CD14-positive monocyte (primary cell): Measurements from ENCODE around the gene FMO5. TPM values are rescaled to one million over a fixed set of nuclear protein-coding genes. Genes with fewer than 3 reads are reported as not detected.

Experiments used
- DNase-seq, 3 donors: peaks; one replicate each; pipeline ENCODE4 v3.0.0-alpha.2; 2011 to 2022
- H2AFZ ChIP-seq: 2 replicates; pipeline ENCODE4 v1.6.0; 2012; ENCODE audit warnings: mild to moderate bottlenecking, low read depth, low read length, inconsistent platforms; ENCODE audit not compliant: insufficient read depth, poor library complexity, severe bottlenecking
- H3K27ac ChIP-seq, 2 donors: 1 replicate in 1 of 2; 2 replicates in 1 of 2; pipeline ENCODE4 v1.5.1; 2012 to 2013; ENCODE audit warnings: low read length in 2 of 2, control low read depth in 1 of 2, inconsistent platforms in 1 of 2, low read depth in 1 of 2, mild to moderate bottlenecking in 1 of 2
- H3K27me3 ChIP-seq, 2 donors: one replicate each; pipeline versions ENCODE4 v1.6.0 to v1.6.1; 2011 to 2013; ENCODE audit warnings: low read length in 2 of 2; ENCODE audit not compliant: control insufficient read depth in 2 of 2, insufficient read depth in 2 of 2
- H3K36me3 ChIP-seq, 2 donors: replicated peaks in 1 of 2; 1 replicate in 1 of 2; 2 replicates in 1 of 2; pipeline versions ENCODE4 v1.5.1 to v1.6.1; 2012 to 2013; ENCODE audit warnings: low read length in 2 of 2, control low read depth in 1 of 2, inconsistent platforms in 1 of 2, mild to moderate bottlenecking in 1 of 2; ENCODE audit not compliant: insufficient read depth in 2 of 2, control insufficient read depth in 1 of 2
- H3K4me1 ChIP-seq, 2 donors: 1 replicate in 1 of 2; 2 replicates in 1 of 2; pipeline versions ENCODE4 v1.5.1 to v1.6.1; 2012 to 2013; ENCODE audit warnings: low read length in 2 of 2, control low read depth in 1 of 2, inconsistent platforms in 1 of 2, mild to moderate bottlenecking in 1 of 2, moderate library complexity in 1 of 2; ENCODE audit not compliant: insufficient read depth in 2 of 2, control insufficient read depth in 1 of 2
- H3K4me2 ChIP-seq: replicated peaks from 2 replicates; pipeline ENCODE3; 2012; ENCODE audit warnings: low read length, moderate library complexity, mild to moderate bottlenecking; ENCODE audit not compliant: poor library complexity, severe bottlenecking; ENCODE audit errors: extremely low read depth
- H3K4me3 ChIP-seq, 3 experiments: fragments of 200-600 bp in 1 of 3; sonication (generic) in 1 of 3; replicated peaks in 1 of 3; 1 replicate in 2 of 3; 2 replicates in 1 of 3; pipeline ENCODE4 v1.5.1; 2011 to 2013; ENCODE audit warnings: low read length in 3 of 3, mild to moderate bottlenecking in 3 of 3, control low read depth in 2 of 3, low read depth in 2 of 3, inconsistent platforms in 1 of 3, moderate library complexity in 1 of 3
- H3K79me2 ChIP-seq: 2 replicates; pipeline ENCODE4 v1.6.0; 2012; ENCODE audit warnings: mild to moderate bottlenecking, control low read depth, inconsistent platforms, low read length, moderate library complexity; ENCODE audit not compliant: insufficient read depth
- H3K9ac ChIP-seq: 2 replicates; pipeline ENCODE4 v1.6.0; 2017; ENCODE audit warnings: low read length, mild to moderate bottlenecking; ENCODE audit not compliant: insufficient read depth, poor library complexity, severe bottlenecking
- H3K9me3 ChIP-seq, 2 donors: replicated peaks in 1 of 2; 1 replicate in 1 of 2; 2 replicates in 1 of 2; pipeline versions ENCODE4 v1.5.1 to v1.6.1; 2012 to 2013; ENCODE audit warnings: low read length in 2 of 2, control low read depth in 1 of 2; ENCODE audit not compliant: control insufficient read depth in 1 of 2, insufficient read depth in 1 of 2
- H4K20me1 ChIP-seq: 2 replicates; pipeline ENCODE4 v1.6.0; 2012; ENCODE audit warnings: mild to moderate bottlenecking, low read length, control low read depth, moderate library complexity; ENCODE audit not compliant: insufficient read depth
- H3K27ac Mint-ChIP-seq, 7 donors: one replicate each; pipeline ENCODE4 v1.8.0; 2020; ENCODE audit warnings: mild to moderate bottlenecking in 7 of 7, mixed read lengths in 7 of 7, moderate library complexity in 6 of 7, inconsistent platforms in 2 of 7
- H3K27me3 Mint-ChIP-seq, 3 donors: one replicate each; pipeline ENCODE4 v1.8.0; 2021 to 2022; ENCODE audit warnings: low read depth in 3 of 3, mild to moderate bottlenecking in 3 of 3, mixed read lengths in 3 of 3, moderate library complexity in 3 of 3, inconsistent platforms in 1 of 3
- H3K36me3 Mint-ChIP-seq, 2 donors: one replicate each; pipeline ENCODE4 v1.8.0; 2020; ENCODE audit warnings: mixed read lengths in 2 of 2, inconsistent platforms in 1 of 2, mild to moderate bottlenecking in 1 of 2
- H3K4me1 Mint-ChIP-seq: one replicate; pipeline ENCODE4 v1.8.0; 2020; ENCODE audit warnings: mild to moderate bottlenecking, mixed read lengths
- H3K4me3 Mint-ChIP-seq, 2 donors: one replicate each; pipeline ENCODE4 v1.8.0; 2020; ENCODE audit warnings: mild to moderate bottlenecking in 2 of 2, mixed read lengths in 2 of 2, moderate library complexity in 1 of 2
- H3K9me3 Mint-ChIP-seq, 7 donors: one replicate each; pipeline ENCODE4 v1.8.0; 2020 to 2022; ENCODE audit warnings: mixed read lengths in 7 of 7, mild to moderate bottlenecking in 6 of 7, moderate library complexity in 6 of 7, inconsistent platforms in 2 of 7
- WGBS: methylation state at CpG from one replicate; pipeline ENCODE4 v1.1.5; 2013; ENCODE audit warnings: missing lambda C conversion rate; ENCODE audit not compliant: insufficient coverage; 5-methylcytosine and 5-hydroxymethylcytosine counted together
- intact Hi-C, 2 donors: fragments of 100-400 bp; cut with micrococcal nuclease; formaldehyde crosslinking; loops; one replicate each; pipeline versions ENCODE4 v1.15.0 to v1.15.1; 2023
- polyA plus RNA-seq, 3 donors: library from polyadenylated mRNA; depleted of rRNA in 1 of 3; unstranded in 2 of 3; stranded (reverse) in 1 of 3; fragments of 300-500 nt in 2 of 3; fragments of >200 nt in 1 of 3; fragmentation: Illumina TruSeq in 2 of 3; gene quantifications; 1 replicate in 2 of 3; 2 replicates in 1 of 3; pipeline ENCODE4 v1.2.3, GENCODE V29; 2012 to 2021
- TF ChIP-seq, protein P1 (sequence below): fragments of 200-600 bp; IDR thresholded peaks from one replicate; pipeline ENCODE4 v1.8.0; 2022; ENCODE audit warnings: antibody characterized with exemption, mild to moderate bottlenecking

The FMO5 gene
- polyA plus RNA-seq, 3 donors = 16.8 to 20.0 (median 18.0) TPM

DNA sequence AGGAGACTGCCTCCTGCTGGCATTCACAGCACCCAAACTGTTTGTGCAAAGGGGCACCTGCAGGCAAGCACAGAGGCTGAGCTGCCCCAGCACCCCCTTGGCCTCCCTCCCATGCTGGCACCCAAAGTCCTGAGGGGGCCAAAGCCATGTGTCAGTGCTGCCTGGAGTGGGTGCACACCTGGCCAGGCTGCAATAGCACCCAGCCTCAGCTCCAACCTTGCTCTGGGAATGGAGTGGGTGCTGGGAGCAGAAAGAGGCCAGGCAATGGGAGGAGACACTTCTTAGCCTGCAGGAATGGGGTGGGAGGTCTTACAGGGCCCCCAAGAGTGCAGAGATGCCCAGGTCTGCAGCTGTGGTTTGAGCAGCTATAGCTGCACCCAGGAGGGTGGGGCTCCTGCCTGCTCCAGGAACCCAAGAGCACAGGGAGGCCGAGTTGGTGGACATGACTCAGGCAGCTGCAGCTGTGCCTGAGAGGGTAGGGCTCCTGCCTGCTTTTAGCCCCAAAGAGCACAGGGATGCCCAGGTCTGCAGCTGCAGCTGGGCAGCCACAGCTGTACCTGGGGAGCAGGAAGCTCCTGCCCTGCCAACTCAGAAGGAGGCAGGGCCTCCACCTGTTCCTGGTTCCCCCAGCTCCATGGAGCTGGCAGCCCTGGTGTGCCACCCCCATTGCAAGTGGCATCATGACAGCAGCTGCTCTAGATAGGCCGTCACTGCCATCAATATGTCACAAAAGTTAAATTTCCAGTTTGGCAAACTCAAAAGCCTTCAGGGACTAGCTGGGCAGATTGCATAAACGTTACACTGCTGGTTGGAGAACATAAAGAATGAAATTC, 12.0 kb upstream of the FMO5 start:
- H2AFZ ChIP-seq = no peak overlapping the region
- Mint-ChIP-seq H3K4me1 (peaks cover 3% of the 10 kb centered on the region), H3K4me3 (no peak overlapping the region), H3K27me3 (peaks cover 0 to 4% (median 1%) of the 10 kb centered on the region in 3 donors), H3K9me3 (peaks cover 2 to 26% (median 20%) of the 10 kb centered on the region in 7 donors), H3K27ac (no peak overlapping the region), H3K36me3 (peaks cover 0 to 6% of the 10 kb centered on the region in 2 donors)
- WGBS = 86% methylated on average over 3 of the region's 3 CpGs
- no peaks in the 10 kb centered on the region for H3K79me2 ChIP-seq
- no peak overlapping the region for H3K9ac ChIP-seq
- H3K36me3 ChIP-seq = no peaks in the 10 kb centered on the region
- intact Hi-C loops = no loop called here
- TF ChIP-seq, protein P1, sequence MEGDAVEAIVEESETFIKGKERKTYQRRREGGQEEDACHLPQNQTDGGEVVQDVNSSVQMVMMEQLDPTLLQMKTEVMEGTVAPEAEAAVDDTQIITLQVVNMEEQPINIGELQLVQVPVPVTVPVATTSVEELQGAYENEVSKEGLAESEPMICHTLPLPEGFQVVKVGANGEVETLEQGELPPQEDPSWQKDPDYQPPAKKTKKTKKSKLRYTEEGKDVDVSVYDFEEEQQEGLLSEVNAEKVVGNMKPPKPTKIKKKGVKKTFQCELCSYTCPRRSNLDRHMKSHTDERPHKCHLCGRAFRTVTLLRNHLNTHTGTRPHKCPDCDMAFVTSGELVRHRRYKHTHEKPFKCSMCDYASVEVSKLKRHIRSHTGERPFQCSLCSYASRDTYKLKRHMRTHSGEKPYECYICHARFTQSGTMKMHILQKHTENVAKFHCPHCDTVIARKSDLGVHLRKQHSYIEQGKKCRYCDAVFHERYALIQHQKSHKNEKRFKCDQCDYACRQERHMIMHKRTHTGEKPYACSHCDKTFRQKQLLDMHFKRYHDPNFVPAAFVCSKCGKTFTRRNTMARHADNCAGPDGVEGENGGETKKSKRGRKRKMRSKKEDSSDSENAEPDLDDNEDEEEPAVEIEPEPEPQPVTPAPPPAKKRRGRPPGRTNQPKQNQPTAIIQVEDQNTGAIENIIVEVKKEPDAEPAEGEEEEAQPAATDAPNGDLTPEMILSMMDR = no peak
- no peaks in the 10 kb centered on the region for H4K20me1 ChIP-seq
- DNase-seq = no peak
- no peak overlapping the region for H3K27ac ChIP-seq
- no peak overlapping the region for H3K4me2 ChIP-seq
- H3K9me3 ChIP-seq = peaks cover 12 to 17% of the 10 kb centered on the region in 2 donors
- peaks cover 4% of the 10 kb centered on the region in 2 donors for H3K4me1 ChIP-seq
- H3K27me3 ChIP-seq = no peaks in the 10 kb centered on the region
- H3K4me3 ChIP-seq = no peak overlapping the region

DNA sequence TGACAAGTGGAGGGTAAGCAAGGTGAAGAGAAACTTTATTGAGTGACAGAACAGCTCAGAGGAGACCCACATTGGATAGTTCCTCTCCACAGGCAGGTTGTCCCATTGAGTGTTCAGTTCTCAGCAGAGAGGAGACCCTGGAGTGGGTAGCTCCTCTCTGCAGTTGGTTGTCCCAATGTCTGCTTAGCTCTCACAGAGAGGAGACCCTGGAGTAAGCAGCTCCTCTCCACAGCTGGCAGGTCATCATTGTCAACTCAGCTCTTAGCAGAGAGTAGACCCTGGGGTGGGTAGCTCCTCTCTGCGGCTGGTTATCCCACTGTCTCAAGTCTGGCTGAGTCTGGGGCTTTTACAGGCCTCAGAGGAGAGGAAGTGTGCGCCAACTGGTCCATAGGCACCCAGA, 11.3 kb upstream of the FMO5 start:
- Histone ChIP-seq H3K4me3 (no peak overlapping the region), H3K36me3 (no peaks in the 10 kb centered on the region), H3K9me3 (peaks cover 12 to 25% of the 10 kb centered on the region in 2 donors), H3K27ac (no peak overlapping the region), H3K27me3 (no peaks in the 10 kb centered on the region), H3K79me2 (no peaks in the 10 kb centered on the region), H2AFZ (no peak overlapping the region), H3K4me1 (no peaks in the 10 kb centered on the region), H3K4me2 (no peak overlapping the region), H4K20me1 (no peaks in the 10 kb centered on the region), H3K9ac (no peak overlapping the region)
- no peak overlapping the region for H3K27ac Mint-ChIP-seq
- no peak overlapping the region for H3K4me3 Mint-ChIP-seq
- no peaks in the 10 kb centered on the region for H3K4me1 Mint-ChIP-seq
- peaks cover 0 to 4% (median 1%) of the 10 kb centered on the region in 3 donors for H3K27me3 Mint-ChIP-seq
- H3K9me3 Mint-ChIP-seq = peaks cover 7 to 33% (median 25%) of the 10 kb centered on the region in 7 donors
- DNase-seq = no peak
- intact Hi-C loops = no loop called here
- H3K36me3 Mint-ChIP-seq = peaks cover 0 to 6% of the 10 kb centered on the region in 2 donors
- WGBS = 100% methylated on average over 1 of the region's 2 CpGs
- TF ChIP-seq, protein P1 = no peak
